ENCODE results near the gene LCA5L. TPM values are rescaled to one million over a fixed set of nuclear protein-coding genes. Genes with fewer than 3 reads are reported as not detected.
"Not testable (repeated sequence)": the region's sequence is repeated elsewhere in the genome, so short reads cannot be mapped to it uniquely, and the experiment has no call there.

The LCA5L gene
- total RNA-seq, 1 experiment from 2014 or later = not detected

DNA sequence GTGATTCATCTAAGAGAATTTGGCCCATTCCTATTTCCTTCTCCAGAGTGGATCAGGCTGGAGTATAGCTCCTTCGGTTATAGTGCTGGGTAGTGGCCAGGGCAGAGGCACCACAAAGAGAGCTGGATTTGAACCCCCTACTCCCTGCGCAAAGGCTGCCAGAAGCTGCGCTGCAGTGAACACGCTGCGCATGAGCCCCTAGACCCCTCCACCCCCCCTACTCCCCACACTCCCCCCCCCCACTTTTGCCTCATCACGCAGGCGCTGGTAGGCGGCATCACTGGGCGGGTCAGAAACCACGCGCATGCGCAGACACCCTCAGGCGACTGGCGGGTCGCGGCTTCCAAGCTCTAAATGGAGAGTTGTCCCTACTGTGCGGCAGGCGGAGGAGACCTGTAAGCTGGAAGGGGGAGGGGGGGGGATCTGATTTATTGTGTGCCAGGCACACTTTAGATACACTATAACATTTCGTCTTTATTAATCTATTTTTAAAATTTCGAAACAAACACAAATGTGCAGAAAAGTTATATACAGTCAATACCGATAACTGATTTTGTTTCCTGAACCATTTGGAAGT is 58.0 kb downstream of the LCA5L start:
- peak; percentile 59 for DNase-seq (ENCODE audit: low spot score)

DNA sequence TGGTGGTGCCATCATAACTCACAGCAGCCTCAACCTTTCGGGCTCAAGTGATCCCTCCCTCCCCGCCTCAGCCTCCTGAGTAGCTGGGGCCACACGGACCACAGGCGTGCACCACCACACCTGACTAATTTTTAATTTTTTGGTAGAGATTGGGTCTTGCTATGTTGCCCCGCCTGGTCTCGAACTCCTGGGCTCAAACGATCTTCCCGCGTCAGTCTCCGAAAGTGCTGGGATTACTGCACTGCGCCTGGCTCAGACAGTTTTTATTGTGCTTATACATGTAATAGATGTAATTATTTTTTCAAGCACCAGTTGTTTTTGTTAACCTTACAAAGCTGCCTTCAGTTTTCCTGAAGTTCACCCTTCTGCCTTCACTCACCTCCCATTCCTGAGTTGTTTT is 58.7 kb downstream of the LCA5L start:
- DNase-seq (ENCODE audit: low spot score) = no peak

DNA sequence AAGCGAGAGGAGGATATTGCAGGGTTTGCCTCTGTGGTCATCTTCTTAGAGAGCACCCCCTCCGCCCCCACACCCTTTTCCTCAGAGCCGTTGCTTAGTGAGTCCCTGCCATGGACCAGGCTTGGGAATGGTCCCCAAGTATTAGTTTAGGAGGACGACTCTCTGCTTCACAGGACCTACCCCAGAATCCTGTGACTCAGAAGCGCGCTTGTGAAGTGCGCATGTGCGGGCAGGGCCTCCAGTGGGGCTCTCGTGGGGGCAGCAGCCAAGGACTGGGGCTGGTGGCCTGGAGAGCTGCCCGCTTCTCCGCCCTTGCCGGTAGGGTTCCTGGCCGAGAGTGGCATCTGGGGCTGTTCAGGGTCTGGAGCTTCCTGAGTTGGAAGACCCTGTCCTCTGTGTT is 59.4 kb downstream of the LCA5L start:
- DNase-seq (ENCODE audit: low spot score) = peak; percentile 4

DNA sequence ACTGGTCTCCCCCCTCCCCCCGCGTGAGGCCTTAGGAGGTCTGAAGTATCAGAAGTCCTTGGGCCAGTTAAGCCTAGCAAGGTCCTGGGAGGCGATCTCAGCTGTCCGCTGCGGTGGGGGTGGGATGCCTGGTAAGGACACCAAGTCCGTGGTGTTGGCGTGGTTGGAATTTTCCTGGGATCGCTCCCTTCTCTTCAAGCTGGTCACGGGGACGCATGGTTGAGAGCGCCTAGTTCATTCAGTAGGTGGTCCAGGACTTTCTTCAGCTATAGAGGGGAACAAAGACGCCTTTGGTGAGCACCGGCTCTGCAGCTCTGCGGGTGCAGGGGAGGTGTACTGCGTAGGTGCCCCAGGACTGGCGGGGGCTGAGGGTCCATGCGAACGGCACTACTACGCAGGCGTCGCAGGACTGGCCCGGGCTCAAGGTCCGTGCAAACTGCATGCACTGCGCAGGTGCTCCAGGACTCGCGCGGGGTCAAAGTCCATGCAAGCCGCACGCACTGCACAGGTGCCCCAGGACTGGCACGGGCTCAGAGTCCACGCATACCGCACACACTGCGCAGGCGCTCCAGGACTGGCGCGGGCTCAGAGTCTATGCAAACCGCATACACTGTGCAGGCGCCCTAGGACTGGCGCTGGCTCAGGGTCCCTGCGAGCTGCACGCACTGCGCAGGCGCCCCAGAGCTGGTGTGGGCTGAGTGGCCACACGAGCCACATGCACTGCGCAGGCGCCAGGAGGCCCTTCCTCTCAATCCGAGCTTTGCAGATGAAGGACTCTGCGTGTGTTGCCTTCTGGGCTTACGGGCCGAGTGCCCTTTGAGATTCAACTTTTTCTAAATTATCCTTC is 60.1 kb downstream of the LCA5L start:
- DNase-seq (ENCODE audit: low spot score) = peak; percentile 76

DNA sequence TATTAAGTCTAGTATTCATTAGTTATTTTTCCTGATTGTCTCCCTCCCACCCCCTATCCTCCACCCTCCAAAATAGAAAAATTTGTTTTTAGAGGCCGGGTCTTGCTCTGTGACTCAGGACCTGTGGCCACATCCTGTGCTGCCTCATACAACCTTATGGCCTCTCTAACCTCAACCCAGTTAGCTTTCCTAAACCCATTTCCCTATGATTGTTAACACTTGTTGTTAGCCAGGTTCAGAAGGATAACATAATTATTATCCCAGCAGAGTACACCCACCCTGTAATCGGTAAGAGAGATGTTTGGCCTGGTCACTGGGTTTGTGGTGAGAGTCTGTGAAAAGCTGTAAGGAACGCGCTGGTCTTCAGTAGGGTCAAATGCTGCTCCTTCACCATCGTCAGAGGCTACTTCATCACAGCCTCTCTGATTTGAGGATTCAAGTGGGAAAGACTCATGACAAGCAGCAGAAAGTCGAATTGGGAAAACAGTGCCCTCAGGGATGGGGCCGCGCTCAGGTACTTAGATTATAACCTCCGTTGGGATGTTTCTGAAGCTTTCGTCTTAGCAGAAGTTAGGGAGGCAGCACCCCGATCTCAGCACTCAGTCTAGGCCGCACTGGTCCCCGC is 60.8 kb downstream of the LCA5L start:
- no peak for DNase-seq (ENCODE audit: low spot score)

DNA sequence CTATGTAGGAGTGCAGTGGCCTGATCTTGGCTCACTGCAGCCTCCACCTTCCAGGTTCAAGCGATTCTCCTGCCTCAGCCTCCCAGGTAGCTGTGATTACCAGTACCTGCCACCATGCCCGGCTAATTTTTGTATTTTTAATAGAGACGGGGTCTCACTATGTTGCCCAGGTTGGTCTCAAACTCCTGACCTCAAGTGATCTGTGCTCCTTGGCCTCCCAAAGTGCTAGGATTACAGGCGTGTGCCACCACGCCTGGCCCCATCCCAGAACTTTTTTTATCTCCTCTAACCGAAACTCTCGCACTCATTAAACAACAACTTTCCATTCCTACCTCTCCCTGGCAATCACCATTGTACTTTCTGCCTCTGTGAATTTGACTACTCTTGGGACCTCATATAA is 63.5 kb downstream of the LCA5L start:
- DNase-seq (ENCODE audit: low spot score) = not testable (repeated sequence)

DNA sequence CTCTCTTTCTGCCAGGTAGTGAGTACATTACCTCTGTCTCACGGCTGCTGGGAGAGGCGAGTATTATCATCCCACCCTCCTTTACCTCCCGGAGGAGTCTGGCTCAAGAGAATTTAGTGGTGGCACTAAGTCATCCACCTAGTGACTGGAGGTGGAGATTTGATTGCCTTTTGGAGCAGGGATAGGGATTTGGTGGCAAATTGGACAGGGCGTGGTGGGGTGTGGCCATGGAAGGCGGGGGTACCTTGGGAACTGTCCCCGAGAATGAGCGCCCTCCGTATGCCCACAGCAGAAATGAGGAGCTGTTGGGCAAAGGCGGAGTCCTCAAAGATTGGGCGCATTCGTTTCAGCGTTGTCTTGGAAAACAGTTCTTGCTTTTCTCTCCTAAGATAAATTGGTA is 64.6 kb downstream of the LCA5L start:
- no peak for DNase-seq (ENCODE audit: low spot score)

DNA sequence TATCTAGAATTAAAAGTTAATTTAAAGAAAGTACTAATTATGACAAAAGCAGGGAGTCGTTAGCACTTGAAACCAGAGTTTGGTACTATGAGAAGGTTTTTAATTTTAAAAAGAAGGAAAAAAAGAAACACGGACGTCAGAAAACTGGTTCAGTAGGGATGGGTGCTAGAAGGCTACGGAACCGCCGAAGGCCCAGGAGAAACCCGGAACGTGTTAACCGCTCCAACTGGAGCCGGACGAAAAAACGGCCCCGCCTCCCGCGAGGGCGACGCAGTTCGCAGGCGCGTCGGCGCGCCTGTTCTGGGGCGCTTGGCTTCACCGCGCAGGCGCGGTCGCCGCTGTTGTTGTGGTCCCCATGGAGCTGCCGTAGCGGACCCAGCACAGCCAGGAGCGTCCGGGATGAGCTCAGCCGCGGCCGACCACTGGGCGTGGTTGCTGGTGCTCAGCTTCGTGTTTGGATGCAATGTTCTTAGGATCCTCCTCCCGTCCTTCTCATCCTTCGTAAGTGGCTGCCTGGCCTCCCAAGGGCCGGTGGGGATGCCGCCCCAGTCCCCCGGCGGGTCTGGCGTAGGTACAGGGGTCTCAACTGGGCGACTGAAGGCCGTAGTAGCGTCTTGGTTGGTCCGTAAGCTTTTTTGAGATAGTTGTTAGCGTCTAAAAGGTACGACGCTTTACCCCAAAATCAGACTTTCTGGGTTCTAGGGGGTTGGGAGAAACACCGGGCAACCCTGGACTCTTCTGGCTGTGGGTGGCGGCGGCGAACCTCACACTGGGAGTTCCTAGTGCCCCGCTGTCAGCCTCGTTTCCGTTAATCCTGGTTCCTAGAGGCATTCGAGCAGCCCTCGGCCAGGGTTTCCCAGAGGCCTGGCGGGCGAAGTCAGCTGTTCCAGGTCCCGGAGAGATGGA is 65.3 kb downstream of the LCA5L start:
- peak; percentile 83 for DNase-seq (ENCODE audit: low spot score)

DNA sequence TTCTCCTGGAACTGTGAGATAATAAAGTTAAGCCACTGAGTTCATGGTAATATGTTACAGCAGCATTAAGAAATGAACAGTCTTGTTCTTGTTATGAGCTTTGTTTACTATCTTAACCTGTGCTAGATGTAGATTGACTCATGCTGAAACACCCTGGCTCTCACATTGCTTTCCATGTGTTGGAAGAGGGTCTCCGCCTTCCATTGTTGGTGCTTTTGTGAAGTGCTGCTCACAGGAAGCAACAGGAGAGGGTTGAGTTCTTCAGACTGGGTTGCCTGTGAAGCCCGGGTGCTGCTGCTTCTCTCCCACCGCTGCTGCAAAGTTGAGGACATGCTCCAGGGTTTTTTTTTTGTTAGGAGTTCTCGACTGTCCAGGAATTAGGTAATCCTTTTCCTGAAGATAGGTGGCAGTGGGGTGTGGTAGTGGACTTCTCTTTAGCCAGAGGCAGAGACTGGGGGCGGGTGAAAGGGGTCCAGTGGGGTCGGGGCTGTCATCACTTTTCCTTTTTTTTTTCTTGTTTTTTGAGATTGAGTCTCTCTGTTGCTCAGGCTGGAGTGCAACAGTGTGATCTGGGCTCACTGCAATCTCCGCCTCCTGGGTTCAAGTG is 68.0 kb downstream of the LCA5L start:
- DNase-seq (ENCODE audit: low spot score) = no peak

DNA sequence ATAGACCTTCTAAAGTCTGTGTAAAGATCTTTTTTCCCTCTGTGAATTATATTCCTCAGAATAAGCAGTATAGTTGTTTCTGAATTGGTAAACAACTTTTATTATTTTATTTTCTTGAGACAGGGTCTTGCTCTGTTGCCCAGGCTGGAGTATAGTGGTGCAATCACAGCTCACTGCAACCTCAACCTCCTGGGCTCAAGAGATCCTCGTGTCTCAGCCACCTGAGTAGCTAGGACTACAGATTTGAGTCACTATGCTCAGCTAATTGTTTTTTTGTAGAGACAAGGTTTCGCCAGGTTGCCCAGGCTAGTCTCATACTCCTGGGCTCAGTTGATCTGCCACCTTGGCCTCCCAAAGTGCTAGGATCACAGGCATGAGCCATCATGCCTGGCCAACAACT is 70.1 kb downstream of the LCA5L start:
- no peak for DNase-seq (ENCODE audit: low spot score)

DNA sequence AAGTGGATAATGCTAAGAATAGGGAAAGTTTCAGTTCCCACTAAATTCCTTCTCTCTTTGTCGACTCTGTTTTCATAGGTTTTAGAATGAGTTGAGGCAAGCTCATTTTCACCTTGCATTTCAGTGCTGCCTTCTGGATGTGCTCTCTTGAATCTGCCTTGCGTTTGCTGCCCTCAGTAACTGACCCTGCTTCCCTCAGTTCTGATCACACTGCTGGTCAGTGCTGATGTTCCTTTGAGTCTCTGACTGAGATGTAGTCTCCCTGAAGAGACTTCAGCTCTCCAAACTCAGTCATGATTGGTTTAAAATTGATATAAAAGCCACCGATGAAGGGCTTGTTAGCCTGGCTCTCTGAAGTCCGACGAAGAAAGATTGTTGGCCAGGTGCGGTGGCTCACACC is 71.5 kb downstream of the LCA5L start:
- no peak for DNase-seq (ENCODE audit: low spot score)

DNA sequence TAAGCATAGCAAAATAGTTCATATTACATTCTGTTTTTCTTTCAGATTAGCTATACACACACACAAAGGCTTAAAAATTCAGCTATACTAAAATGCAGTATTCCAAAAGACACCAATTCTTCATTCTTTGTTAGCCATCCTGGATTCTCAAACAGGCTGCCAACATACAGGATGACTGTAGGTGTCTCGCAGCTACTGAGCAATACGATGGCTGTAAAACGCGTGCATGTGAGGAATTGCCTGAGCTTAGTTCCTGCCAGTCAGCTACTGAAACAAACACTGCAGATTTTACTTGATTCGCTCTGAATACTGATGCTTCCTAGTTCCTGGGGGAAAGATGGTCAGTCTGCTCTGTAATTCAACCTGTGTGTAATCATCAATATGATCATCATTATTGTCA is 71.9 kb downstream of the LCA5L start:
- DNase-seq (ENCODE audit: low spot score) = peak; percentile 26

DNA sequence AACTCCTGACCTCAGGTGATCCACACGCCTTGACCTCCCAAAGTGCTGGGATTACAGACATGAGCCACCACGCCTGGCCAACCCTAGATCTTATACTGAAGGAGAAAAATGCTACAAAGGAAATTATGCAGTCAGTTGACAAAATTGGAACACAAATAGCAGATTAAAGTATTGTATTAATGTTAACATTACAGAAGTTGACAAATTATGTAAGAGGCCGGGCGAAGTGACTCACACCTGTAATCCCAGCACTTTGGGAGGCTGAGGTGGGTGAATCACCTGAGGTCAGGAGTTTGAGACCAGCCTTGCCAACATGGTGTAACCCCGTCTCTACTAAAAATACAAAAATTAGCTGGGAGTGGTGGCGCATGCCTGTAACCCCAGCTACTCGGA is 75.7 kb downstream of the LCA5L start:
- not testable (repeated sequence) for DNase-seq (ENCODE audit: low spot score)

DNA sequence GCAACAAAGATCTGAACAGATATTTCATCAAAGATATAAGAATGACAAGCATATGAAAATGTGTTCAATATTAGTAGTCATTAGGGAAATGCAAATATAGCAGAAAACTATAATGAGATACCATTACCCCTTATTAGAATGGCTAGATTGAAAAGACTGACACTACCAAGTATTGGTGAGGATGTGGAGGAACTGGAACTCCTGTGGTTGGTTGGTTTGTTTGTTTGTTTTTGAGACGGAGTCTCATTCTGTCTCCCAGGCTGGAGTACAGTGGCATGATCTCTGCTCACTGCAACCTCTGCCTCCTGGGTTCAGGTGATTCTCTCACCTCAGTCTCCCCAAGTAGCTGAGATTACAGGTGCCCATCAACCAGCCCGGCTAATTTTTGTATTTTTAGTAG is 77.8 kb downstream of the LCA5L start:
- no peak for DNase-seq (ENCODE audit: low spot score)

DNA sequence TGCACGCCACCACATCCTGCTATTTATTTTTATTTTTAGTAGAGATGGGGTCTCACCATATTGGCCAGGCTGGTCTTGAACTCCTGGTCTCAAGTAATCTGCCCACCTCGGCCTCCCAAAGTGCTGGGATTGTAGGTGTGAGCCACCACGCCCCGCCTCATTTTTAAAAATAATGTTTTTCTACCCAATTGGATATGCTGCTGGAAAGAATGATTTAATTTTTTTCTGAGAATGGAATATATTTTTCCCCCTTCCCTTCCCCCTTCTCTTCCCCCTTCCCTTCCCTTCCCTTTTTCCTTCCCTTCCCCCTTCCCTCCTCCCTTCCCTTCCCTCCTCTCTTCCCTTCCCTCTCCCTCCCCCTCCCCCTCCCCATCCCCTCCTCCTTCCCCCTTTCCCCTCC is 79.0 kb downstream of the LCA5L start:
- no peak for DNase-seq (ENCODE audit: low spot score)

DNA sequence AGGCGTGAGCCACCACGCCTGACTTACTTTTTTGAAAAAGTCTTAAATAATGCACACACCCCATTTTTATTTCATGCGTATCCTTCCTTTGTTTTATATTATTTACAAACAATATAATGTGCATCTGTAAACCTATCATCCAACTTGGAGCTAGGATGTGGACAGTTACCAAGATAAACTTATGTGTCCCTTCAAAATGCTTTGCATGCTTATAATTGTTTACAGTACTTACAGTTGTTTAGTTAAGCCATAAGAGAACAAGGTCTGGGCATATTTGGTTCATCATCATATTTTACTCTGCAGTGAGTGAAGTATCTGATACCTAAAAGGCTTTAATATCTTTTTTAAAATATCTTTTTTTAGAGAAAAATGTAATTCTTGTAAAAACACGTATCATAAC is 80.6 kb downstream of the LCA5L start:
- DNase-seq (ENCODE audit: low spot score) = no peak

DNA sequence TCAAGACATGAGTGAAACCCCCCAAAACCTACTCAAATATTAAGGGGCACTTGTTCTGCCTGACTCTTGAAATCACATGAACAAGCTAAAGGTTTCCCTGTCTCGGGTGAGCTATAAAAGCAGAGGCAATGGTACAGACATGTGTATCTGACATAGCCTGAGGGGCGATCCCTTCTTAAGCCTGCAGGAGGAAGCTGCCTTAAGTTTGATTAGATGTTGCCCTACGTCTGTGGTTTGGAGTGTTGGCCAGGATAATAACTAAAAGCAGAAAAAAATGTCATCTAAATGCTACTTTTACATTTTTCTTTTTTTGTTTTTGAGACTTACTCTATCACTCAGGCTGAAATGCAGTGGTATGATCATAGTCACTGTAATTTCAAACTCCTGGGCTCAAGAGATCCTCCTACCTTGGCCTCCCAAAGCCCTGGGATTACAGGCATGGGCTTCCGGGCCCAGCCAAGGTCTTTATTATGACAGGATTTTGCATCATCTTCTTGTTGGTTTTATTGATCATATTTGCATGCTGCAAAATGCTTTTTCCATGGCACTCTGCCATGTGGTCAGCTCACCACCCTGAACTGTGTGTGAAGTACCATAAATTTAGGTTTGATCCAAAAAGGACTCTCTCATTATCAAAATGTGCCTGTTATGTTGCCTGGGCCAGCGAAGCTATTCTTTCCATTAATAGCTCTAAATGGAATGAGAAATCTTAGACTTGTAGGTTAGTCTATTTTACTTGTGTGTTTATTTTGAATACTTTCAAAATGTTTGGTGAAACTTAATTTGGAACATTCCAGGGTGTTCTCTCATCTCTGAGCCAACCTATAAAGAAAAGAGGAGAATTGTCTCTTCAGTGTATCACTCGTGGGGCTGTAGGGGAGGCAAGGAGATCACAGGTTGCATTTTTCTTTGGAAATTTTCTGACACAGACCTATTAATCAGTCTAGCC is 81.7 kb downstream of the LCA5L start:
- no peak for DNase-seq (ENCODE audit: low spot score)

DNA sequence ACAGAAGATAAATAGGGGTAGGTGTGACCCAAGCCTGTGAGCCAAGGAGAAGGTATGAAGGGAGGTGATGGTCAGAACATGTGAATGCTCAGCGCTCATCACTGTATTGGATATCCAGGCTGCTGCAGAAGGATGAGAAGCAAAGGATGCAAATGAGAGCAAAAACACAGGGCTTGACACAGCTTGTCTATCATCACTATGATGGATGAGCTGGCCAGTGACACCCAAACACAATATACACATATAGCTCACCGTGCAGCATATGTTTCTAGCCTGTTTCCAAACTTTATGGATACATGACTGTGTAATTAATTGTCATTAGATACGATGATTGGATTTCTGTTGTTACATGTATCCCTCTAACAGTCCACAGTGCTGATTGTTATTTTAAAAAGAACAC is 82.8 kb downstream of the LCA5L start:
- no peak for DNase-seq (ENCODE audit: low spot score)

DNA sequence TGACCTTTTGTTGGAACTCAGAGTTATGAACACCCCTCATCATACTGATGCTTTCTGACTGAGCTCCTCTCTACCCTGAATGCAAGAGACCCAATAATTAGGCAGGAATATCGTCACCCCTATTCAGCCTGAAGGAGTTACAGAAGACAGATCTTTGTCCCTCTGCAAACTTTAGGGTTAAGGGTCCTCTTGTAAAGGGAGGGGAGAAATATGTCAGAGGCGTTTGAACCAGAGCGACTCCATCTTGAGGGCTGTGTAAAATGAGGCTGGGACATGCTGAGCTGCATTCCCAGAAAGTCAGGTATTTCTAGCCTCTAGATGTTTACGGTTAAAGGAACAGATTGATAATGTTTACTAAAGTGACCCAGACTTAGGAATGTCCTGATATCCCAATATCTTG is 86.2 kb downstream of the LCA5L start:
- no peak for DNase-seq (ENCODE audit: low spot score)

Data from HT-29 (cell line).